Skin epidermis (tissue), 12 donors: ENCODE measurements around the gene TMEM150A.

Source experiments
- H3K27ac ChIP-seq, 21 experiments: fragments of 200-600 bp; sonication (generic) in 11 of 21; one replicate each; pipeline ENCODE4 v1.5.0; 2020; ENCODE audit warnings: mild to moderate bottlenecking in 3 of 21, inconsistent platforms in 2 of 21, moderate library complexity in 2 of 21
- H3K4me3 ChIP-seq, 7 experiments: fragments of 200-600 bp; sonication (generic) in 2 of 7; one replicate each; pipeline ENCODE4 v1.5.0; 2020; ENCODE audit warnings: inconsistent platforms in 2 of 7, mild to moderate bottlenecking in 2 of 7, moderate library complexity in 1 of 7

TMEM150A gene

DNA sequence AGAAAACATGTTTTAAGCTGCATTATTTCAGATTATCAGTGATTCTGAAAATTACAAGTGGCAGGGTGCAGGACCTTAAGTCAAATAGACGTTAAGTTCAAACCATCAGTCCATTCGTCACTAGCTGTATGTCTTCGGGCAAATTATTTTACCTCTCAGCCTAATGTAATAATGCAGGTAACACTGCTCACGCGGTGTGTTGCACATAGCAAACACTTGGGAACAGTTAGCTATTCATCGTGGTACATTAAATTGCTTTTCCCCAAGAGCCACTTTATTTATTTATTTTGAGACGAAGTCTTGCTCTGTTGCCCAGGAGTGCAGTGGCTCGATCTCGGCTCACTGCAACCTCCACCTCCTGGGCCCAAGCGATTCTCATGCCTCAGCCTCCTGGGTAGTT lies 53.4 kb downstream of the TMEM150A start:
- H3K27ac ChIP-seq = peak overlapping the region in 3 of 21 experiments; percentile 1 to 38 (median 8)
- H3K4me3 ChIP-seq = no peak overlapping the region

DNA sequence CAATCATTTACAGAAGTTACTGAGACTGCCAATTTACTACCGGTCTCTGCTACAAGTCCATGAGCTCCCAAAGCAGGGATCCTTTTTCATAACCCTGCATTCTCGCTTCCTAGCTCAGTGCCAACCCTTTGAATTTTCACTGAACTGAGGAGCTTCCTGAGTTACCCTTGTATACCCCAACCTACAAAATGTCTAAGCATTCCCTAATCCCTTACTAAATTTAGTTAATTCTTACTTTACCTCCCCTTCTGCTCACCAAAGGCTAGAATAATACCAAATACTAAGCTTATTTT lies 53.9 kb downstream of the TMEM150A start:
- H3K4me3 ChIP-seq = no peak overlapping the region
- H3K27ac ChIP-seq = no peak overlapping the region
